Activated CD4-positive, alpha-beta T cell treated with anti-CD3 and anti-CD28 coated beads, Interleukin-2, amount 10 ng/mL, durations not matched to agents 7 days and 5 days (primary cell): ENCODE measurements around the gene BRSK1. TPM values are rescaled to one million over a fixed set of nuclear protein-coding genes. Genes with fewer than 3 reads are reported as not detected.
A peak's percentile ranks its signal among the peaks of the same experiment; 100 is the strongest.

ENCODE experiments used
- CTCF ChIA-PET: fragments of 350-600 bp; sonication (Branson Sonifier 250); formaldehyde crosslinking; loops from one replicate; lab custom pipeline; 2021; ENCODE audit warnings: antibody characterized with exemption; lab: Charles Lee
- POLR2A ChIA-PET: fragments of 350-600 bp; sonication (Branson Sonifier 250); formaldehyde crosslinking; loops from one replicate; lab custom pipeline; 2021; ENCODE audit warnings: antibody characterized with exemption; lab: Charles Lee
- DNase-seq: peaks from one replicate; pipeline ENCODE4 v3.0.0-alpha.2; 2020
- H3K27ac Mint-ChIP-seq: one replicate; pipeline ENCODE4 v1.8.0; 2021; ENCODE audit warnings: mild to moderate bottlenecking, moderate library complexity, mixed read lengths
- H3K27me3 Mint-ChIP-seq: one replicate; pipeline ENCODE4 v1.8.0; 2021; ENCODE audit warnings: mixed read lengths
- H3K36me3 Mint-ChIP-seq: one replicate; pipeline ENCODE4 v1.8.0; 2021; ENCODE audit warnings: low read depth, mixed read lengths
- H3K4me1 Mint-ChIP-seq: one replicate; pipeline ENCODE4 v1.8.0; 2021; ENCODE audit warnings: mixed read lengths
- H3K4me3 Mint-ChIP-seq: one replicate; pipeline ENCODE4 v1.8.0; 2021; ENCODE audit warnings: mild to moderate bottlenecking, moderate library complexity, mixed read lengths
- H3K9me3 Mint-ChIP-seq: one replicate; pipeline ENCODE4 v1.8.0; 2021; ENCODE audit warnings: mixed read lengths
- total RNA-seq, 2 experiments: library from RNA; stranded (reverse); gene quantifications; one replicate each; pipeline ENCODE4 v1.2.3, GENCODE V29; 2021

Gene BRSK1
- total RNA-seq, 2 experiments from 2014 or later: 6.8 TPM

DNA sequence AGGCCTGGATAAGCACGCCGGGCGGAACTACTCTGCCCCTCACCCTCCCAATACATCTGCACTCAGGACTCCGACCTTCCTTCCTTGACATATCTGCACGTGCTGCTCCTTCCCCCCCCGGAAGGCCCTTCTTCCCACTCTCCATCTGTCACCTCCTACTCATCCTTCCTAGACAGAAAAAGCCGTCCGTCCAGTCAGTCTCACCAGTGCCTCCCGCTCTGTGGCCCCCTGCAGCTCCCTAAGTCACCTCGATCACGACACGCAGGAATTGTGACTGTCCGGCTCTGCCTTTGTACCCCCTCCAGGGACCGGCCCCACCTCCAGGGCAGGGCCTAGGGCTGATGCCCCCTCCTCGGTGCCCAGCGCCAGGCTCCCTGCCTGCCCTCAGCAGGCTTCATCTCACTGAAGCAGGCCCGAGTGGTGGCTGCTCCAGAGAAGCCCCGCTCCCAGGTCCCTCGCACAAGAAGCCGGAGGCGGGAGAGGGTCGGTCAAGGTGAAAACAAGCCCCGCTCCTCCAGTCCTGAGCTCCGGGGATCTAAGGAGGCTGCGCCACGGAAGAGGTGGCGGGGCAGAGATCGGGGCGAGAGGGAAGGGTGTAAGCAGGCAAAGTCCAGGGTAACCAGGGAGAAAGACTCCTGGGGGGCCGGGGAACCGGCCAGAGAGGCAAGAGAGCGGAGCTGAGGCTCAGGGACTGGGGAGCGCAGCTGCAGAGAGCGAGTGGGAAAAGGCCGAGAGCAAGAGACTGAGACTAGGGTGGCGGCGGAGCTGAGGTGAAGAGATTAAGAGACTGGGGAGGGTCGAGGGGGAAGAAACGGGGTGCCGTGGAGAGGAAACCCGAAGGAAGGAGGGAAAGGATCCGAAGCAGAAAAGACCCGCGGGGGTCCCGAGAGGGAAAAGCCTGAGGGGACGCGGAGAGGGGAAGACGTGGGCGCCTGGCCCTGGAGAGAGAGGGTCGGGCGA lies 26.1 kb upstream of the BRSK1 start:
- POLR2A ChIA-PET: no interaction called here
- Mint-ChIP-seq H3K27ac (peak overlapping the region; percentile 98), H3K27me3 (no peaks in the 10 kb centered on the region)

DNA sequence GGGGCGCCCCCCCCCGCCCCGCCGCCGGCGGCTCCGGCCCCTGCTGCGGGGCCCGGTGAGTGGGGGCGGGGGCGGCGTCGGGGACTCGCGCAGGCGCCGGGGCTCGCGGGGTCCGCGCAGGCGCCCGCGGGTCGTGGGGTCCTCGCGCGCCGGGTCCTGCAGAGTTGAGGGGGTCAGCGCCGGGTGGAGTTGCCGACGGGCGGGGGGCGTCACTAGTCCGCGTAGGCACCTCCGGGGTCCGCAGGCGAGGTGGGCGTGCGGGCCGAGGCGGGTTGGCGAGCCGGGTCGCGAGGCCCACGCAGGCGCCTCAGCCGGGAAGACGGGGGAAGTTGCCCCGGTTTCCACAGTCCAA lies 25.3 kb upstream of the BRSK1 start:
- peak overlapping the region; percentile 98 for H3K27ac Mint-ChIP-seq
- peaks cover 41% of the 10 kb centered on the region for H3K4me1 Mint-ChIP-seq
- H3K4me3 Mint-ChIP-seq: peak overlapping the region; percentile 86
- H3K9me3 Mint-ChIP-seq: no peaks in the 10 kb centered on the region
- H3K36me3 Mint-ChIP-seq: peaks cover 45% of the 10 kb centered on the region
- POLR2A ChIA-PET: interaction anchor here (0.7 to 1.1 kb wide), 3 partner anchors 22 to 126 kb away, joined by 3 read pairs; partner anchors contain the start of genes HSPBP1 and TMEM238
- CTCF ChIA-PET: interaction anchor here (1.6 to 1.7 kb wide), 2 partner anchors 13 to 43 kb away, joined by 5 to 6 read pairs; no protein-coding TSS in a partner anchor
- peak; percentile 37 for DNase-seq
- no peaks in the 10 kb centered on the region for H3K27me3 Mint-ChIP-seq

More for the DNA sequence above, 26.1 kb upstream of the BRSK1 start:
- peaks cover 47% of the 10 kb centered on the region for H3K36me3 Mint-ChIP-seq
- CTCF ChIA-PET: interaction anchor here (0.6 to 1.6 kb wide), 3 partner anchors 12 to 34 kb away, joined by 3 to 5 read pairs (median 3); no protein-coding TSS in a partner anchor
- H3K4me3 Mint-ChIP-seq: peak overlapping the region; percentile 95
- DNase-seq: peak; percentile 28
- H3K4me1 Mint-ChIP-seq: peaks cover 48% of the 10 kb centered on the region
- H3K9me3 Mint-ChIP-seq: no peaks in the 10 kb centered on the region

DNA sequence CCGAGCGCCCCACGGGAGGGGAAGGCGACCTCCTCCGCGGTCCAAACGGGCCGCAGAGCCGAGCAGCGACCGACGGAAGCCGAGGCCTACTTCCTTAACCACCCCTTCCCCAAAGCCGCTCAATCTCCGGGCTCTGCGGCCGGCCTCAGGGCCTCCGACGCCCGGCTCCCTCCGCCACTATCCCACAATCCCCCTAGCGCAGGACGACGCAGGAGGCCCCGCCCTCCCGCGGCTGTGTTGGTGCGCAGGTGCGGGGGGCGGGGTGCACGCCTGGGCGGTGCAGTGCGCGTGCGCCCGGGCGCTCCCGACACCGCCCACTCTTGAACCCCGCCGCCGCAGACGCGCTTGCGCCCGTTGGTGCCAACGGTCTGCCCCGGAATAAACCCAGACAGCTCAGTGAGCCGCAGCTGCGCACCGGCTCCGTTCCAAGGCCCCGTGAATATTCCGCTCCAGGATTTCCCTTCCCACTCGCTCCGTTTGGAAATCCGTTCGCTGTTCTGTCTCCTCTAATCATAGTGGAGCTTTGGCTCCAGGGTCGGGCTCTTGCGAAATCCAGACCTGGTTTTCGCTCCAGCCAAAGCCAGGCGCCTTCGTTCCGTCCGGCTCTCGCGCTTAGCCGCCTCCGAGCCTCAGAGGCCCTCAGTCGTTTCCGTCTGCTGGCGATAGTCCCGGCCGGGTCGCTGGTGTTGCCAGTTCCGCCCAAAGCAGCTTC lies 24.8 kb upstream of the BRSK1 start, which contains the start of gene PPP6R1:
TSS of gene PPP6R1 (minus strand) at position 190 of the 712 bp plus-strand sequence. CDS start 11,914 bp downstream, outside the sequence.
- peaks cover 35% of the 10 kb centered on the region for H3K4me1 Mint-ChIP-seq
- no peaks in the 10 kb centered on the region for H3K9me3 Mint-ChIP-seq
- peaks cover 40% of the 10 kb centered on the region for H3K36me3 Mint-ChIP-seq
- peak within 1 kb of the TSS; percentile 98 for H3K27ac Mint-ChIP-seq
- H3K27me3 Mint-ChIP-seq: no peaks in the 10 kb centered on the region
- DNase-seq: peak; percentile 93
- ChIA-PET CTCF (interaction anchor here (0.6 to 1.7 kb wide), 8 partner anchors 15 to 395 kb away, joined by 3 to 6 read pairs (median 4); partner anchors contain the start of gene HSPBP1), POLR2A (interaction anchor here (0.5 to 1.2 kb wide), 7 partner anchors 16 to 840 kb away, joined by 3 to 4 read pairs (median 3); partner anchors contain the start of genes HSPBP1 and TMEM238)
- peak within 1 kb of the TSS; percentile 95 for H3K4me3 Mint-ChIP-seq

DNA sequence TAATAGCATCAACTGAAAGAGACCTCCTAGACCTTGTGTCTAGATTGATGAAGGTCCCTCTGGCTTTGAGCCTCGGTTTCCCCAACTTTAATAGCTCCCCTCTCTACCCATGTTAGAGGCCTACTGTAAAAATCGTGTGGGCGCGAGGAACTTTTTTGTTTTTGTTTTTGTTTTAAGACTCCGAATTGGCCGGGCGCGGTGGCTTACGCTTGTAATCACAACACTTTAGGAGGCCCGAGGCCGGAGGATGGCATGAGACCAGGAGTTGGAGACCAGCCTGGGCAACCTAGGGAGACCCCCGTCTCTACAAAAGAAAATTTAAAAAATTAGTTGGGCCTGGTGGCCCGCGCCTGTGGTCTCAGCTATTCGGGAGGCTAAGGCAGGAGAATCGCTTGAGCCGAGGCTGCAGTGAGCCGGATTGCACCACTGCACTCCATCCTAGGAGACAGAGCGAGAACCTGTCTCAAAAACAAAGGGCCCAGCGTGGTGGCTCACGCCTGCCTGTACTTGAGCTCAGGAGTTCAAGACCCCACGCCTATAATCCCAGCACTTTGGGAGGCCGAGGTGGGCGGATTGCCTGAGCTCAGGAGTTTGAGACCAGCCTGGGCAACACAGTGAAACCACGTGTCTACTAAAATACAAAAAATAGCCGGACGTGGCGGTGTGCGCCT lies 24.1 kb upstream of the BRSK1 start:
- ChIA-PET POLR2A (interaction anchor here (0.5 to 1.2 kb wide), 5 partner anchors 16 to 841 kb away, joined by 3 to 4 read pairs (median 3); partner anchors contain the start of gene TMEM238), CTCF (interaction anchor here (0.6 to 1.7 kb wide), 9 partner anchors 10 to 395 kb away, joined by 3 to 6 read pairs (median 4); partner anchors contain the start of gene HSPBP1)
- DNase-seq: no peak
- Mint-ChIP-seq H3K36me3 (peaks cover 36% of the 10 kb centered on the region), H3K4me1 (peaks cover 35% of the 10 kb centered on the region), H3K4me3 (peak overlapping the region; percentile 86), H3K27me3 (no peaks in the 10 kb centered on the region), H3K27ac (peak overlapping the region; percentile 98), H3K9me3 (no peaks in the 10 kb centered on the region)

DNA sequence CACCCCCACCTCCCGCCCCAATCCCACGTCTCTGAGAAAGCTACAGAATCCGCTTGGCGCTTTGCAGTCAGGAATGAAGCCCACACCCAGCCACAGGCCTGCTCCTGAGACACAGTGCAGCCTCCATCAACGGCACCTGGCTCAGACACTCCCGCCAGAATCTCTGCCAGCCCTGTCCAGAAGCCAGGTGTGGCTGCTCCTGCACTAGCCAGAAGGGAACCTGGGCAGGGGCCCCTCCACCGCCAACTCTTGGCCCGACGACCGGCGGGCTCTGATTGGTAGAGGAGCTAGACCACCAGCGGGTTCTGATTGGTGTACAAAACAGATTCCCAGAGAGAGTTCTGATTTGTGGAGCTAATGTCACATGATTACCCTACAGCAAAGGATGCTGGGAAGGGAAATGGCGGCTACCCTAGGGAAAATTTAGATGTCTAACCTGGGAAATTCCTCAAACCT lies 22.1 kb upstream of the BRSK1 start:
- no peak overlapping the region for H3K4me3 Mint-ChIP-seq
- no peaks in the 10 kb centered on the region for H3K27me3 Mint-ChIP-seq
- H3K9me3 Mint-ChIP-seq: peaks cover 5% of the 10 kb centered on the region
- H3K36me3 Mint-ChIP-seq: peaks cover 24% of the 10 kb centered on the region
- peaks cover 19% of the 10 kb centered on the region for H3K4me1 Mint-ChIP-seq
- no peak for DNase-seq
- CTCF ChIA-PET: interaction anchor here (0.6 to 1.4 kb wide), 4 partner anchors 15 to 391 kb away, joined by 3 to 4 read pairs (median 3); partner anchors contain the start of gene DNAAF3
- no peak overlapping the region for H3K27ac Mint-ChIP-seq
- POLR2A ChIA-PET: no interaction called here

DNA sequence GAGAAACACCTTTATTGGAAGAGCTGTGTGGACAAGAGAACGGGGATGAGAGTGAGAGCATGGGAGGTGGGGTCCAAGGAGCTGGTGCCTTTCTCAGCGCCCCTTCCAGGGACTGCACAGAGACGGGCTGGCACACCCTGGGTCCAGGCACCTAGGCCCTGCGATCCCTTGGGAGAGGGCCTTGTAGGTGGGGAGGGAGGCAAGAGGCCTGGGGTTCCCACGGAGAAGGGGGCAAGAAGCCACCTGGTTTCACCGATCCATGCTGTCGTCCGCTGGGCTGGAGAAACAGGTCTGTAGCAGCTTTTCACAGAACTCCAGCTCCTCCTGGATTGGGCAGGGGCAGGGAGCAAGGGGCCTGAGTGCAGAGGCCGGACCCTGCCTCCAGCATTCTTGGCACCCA lies 21.4 kb upstream of the BRSK1 start:
- CTCF ChIA-PET: interaction anchor here (1.0 to 1.2 kb wide), 4 partner anchors 15 to 95 kb away, joined by 3 to 4 read pairs (median 3); partner anchors contain the start of gene DNAAF3
- H3K36me3 Mint-ChIP-seq: peaks cover 19% of the 10 kb centered on the region
- POLR2A ChIA-PET: no interaction called here
- DNase-seq: no peak
- H3K4me1 Mint-ChIP-seq: peaks cover 15% of the 10 kb centered on the region
- peaks cover 7% of the 10 kb centered on the region for H3K9me3 Mint-ChIP-seq
- no peaks in the 10 kb centered on the region for H3K27me3 Mint-ChIP-seq
- no peak overlapping the region for H3K4me3 Mint-ChIP-seq
- no peak overlapping the region for H3K27ac Mint-ChIP-seq

DNA sequence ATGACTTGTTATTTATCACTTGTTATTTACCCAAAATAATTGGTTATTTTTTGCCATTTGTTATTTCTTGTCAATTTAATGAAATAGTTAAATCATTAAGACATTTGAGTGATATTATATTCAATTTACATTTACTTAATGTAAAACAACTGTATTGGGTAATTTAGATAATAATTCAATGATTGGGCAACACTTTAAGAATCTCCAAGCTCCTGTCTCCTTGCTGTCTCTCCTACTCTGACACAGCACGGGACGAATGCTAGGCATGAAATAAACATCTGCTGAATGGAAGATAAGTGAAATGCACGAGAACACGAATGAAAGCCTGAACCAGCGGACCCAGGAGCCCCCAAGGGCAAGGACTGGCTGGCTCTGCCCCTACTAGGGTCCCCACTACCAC lies 19.3 kb upstream of the BRSK1 start:
- Mint-ChIP-seq H3K4me1 (peaks cover 11% of the 10 kb centered on the region), H3K36me3 (peaks cover 14% of the 10 kb centered on the region), H3K4me3 (no peak overlapping the region), H3K9me3 (peaks cover 7% of the 10 kb centered on the region), H3K27me3 (no peaks in the 10 kb centered on the region), H3K27ac (no peak overlapping the region)
- no peak for DNase-seq
- ChIA-PET CTCF (no interaction called here), POLR2A (no interaction called here)

- Mint-ChIP-seq H3K4me1 (peaks cover 5% of the 10 kb centered on the region), H3K36me3 (peaks cover 14% of the 10 kb centered on the region), H3K9me3 (peaks cover 7% of the 10 kb centered on the region), H3K27ac (no peak overlapping the region), H3K4me3 (no peak overlapping the region), H3K27me3 (no peaks in the 10 kb centered on the region)
- no peak for DNase-seq
- ChIA-PET POLR2A (no interaction called here), CTCF (no interaction called here)
Measured at GRCh38 chr19:55265173-55265572, 18.6 kb upstream of the BRSK1 start.

- POLR2A ChIA-PET: no interaction called here
Measured at GRCh38 chr19:55265723-55266386, 17.9 kb upstream of the BRSK1 start.

GRCh38 chr19:55266404-55266803 lies 17.4 kb upstream of the BRSK1 start:
- no peaks in the 10 kb centered on the region for H3K27me3 Mint-ChIP-seq
- H3K27ac Mint-ChIP-seq: no peak overlapping the region
- ChIA-PET POLR2A (no interaction called here), CTCF (no interaction called here)
- no peak overlapping the region for H3K4me3 Mint-ChIP-seq
- peaks cover 3% of the 10 kb centered on the region for H3K4me1 Mint-ChIP-seq
- peaks cover 19% of the 10 kb centered on the region for H3K36me3 Mint-ChIP-seq
- H3K9me3 Mint-ChIP-seq: peaks cover 7% of the 10 kb centered on the region
- DNase-seq: no peak

More at GRCh38 chr19:55265723-55266386, 17.9 kb upstream of the BRSK1 start:
- CTCF ChIA-PET: no interaction called here
- Mint-ChIP-seq H3K27ac (no peak overlapping the region), H3K4me3 (no peak overlapping the region), H3K27me3 (no peaks in the 10 kb centered on the region), H3K4me1 (peaks cover 3% of the 10 kb centered on the region), H3K9me3 (peaks cover 7% of the 10 kb centered on the region), H3K36me3 (peaks cover 19% of the 10 kb centered on the region)
- DNase-seq: no peak

- POLR2A ChIA-PET: no interaction called here
- no peak for DNase-seq
- CTCF ChIA-PET: interaction anchor here (0.6 to 1.2 kb wide), 2 partner anchors 10 to 22 kb away, joined by 3 to 4 read pairs; no protein-coding TSS in a partner anchor
- no peaks in the 10 kb centered on the region for H3K27me3 Mint-ChIP-seq
- H3K36me3 Mint-ChIP-seq: peaks cover 19% of the 10 kb centered on the region
- peaks cover 3% of the 10 kb centered on the region for H3K4me1 Mint-ChIP-seq
- H3K9me3 Mint-ChIP-seq: peaks cover 7% of the 10 kb centered on the region
- no peak overlapping the region for H3K27ac Mint-ChIP-seq
- H3K4me3 Mint-ChIP-seq: no peak overlapping the region
Measured at GRCh38 chr19:55266840-55267239, 17.0 kb upstream of the BRSK1 start.
